Fibroblast of lung (primary cell): ENCODE results near the gene BATF3. TPM values are rescaled to one million over a fixed set of nuclear protein-coding genes. Genes with fewer than 3 reads are reported as not detected.

Experiments
- DNase-seq, 2 donors: peaks; one replicate each; pipeline versions ENCODE4 v3.0.0 to v3.0.0-alpha.2; 2010; ENCODE audit warnings: low read depth in 2 of 2
- H2AFZ ChIP-seq: 2 replicates; pipeline ENCODE4 v1.5.1; 2012; ENCODE audit warnings: low read length, control low read depth, inconsistent platforms
- H3K27ac ChIP-seq: 2 replicates; pipeline ENCODE4 v1.5.1; 2011; ENCODE audit warnings: low read length, control low read depth; ENCODE audit not compliant: insufficient read depth
- H3K27me3 ChIP-seq: 2 replicates; pipeline ENCODE4 v1.5.1; 2011; ENCODE audit warnings: mild to moderate bottlenecking, low read length; ENCODE audit not compliant: control insufficient read depth, insufficient read depth
- H3K36me3 ChIP-seq: 2 replicates; pipeline ENCODE4 v1.5.1; 2011; ENCODE audit warnings: low read length; ENCODE audit not compliant: control insufficient read depth, insufficient read depth
- H3K4me1 ChIP-seq: 2 replicates; pipeline ENCODE4 v1.5.1; 2011; ENCODE audit warnings: low read length; ENCODE audit not compliant: control insufficient read depth, insufficient read depth; ENCODE audit errors: extremely low read depth
- H3K4me2 ChIP-seq: 2 replicates; pipeline ENCODE4 v1.5.1; 2011; ENCODE audit warnings: low read length, control low read depth; ENCODE audit not compliant: insufficient read depth; ENCODE audit errors: extremely low read depth
- H3K4me3 ChIP-seq, 4 experiments: fragments of 200-600 bp in 1 of 4; sonication (generic) in 1 of 4; replicated peaks in 1 of 4; 2 replicates each; pipeline ENCODE4 v1.5.1; 2011 to 2016; ENCODE audit warnings: low read length in 4 of 4, low read depth in 3 of 4, mild to moderate bottlenecking in 3 of 4, control low read depth in 2 of 4, inconsistent platforms in 1 of 4, mixed read lengths in 1 of 4; ENCODE audit not compliant: insufficient read depth in 1 of 4; ENCODE audit errors: control extremely low read depth in 1 of 4
- H3K79me2 ChIP-seq: 2 replicates; pipeline ENCODE4 v1.5.1; 2012; ENCODE audit warnings: mild to moderate bottlenecking, low read length, inconsistent platforms; ENCODE audit not compliant: control insufficient read depth, insufficient read depth
- H3K9ac ChIP-seq: 2 replicates; pipeline ENCODE4 v1.5.1; 2011; ENCODE audit warnings: mild to moderate bottlenecking, low read length, control low read depth; ENCODE audit not compliant: insufficient read depth
- H3K9me3 ChIP-seq: 2 replicates; pipeline ENCODE4 v1.5.1; 2012; ENCODE audit warnings: low read depth, low read length; ENCODE audit not compliant: control insufficient read depth, insufficient read depth
- H4K20me1 ChIP-seq: 2 replicates; pipeline ENCODE4 v1.5.1; 2011; ENCODE audit warnings: low read length; ENCODE audit not compliant: control insufficient read depth, insufficient read depth; ENCODE audit errors: extremely low read depth
- CTCF ChIP-seq, 2 donors: IDR thresholded peaks in 1 of 2; conservative IDR thresholded peaks in 1 of 2; 1 replicate in 1 of 2; 2 replicates in 1 of 2; pipeline ENCODE4 v1.5.1; 2011 to 2012; ENCODE audit warnings: low read length in 2 of 2, control low read depth in 1 of 2, inconsistent platforms in 1 of 2, low read depth in 1 of 2, mild to moderate bottlenecking in 1 of 2
- EZH2 ChIP-seq: IDR thresholded peaks from 2 replicates; pipeline ENCODE4 v1.5.1; 2012; ENCODE audit warnings: low read length, control low read depth, mild to moderate bottlenecking; ENCODE audit errors: missing control alignments
- polyA plus RNA-seq, 2 donors: library from polyadenylated mRNA; depleted of rRNA in 1 of 2; stranded (reverse) in 1 of 2; unstranded in 1 of 2; fragments of >200 nt; gene quantifications; 2 replicates each; pipeline ENCODE4 v1.2.1, GENCODE V29; 2011 to 2012; ENCODE audit warnings: missing spikeins in 1 of 2
- total RNA-seq: library from RNA; depleted of rRNA; stranded (reverse); fragments of >200 nt; gene quantifications from 2 replicates; pipeline ENCODE4 v1.2.1, GENCODE V29; 2014

The BATF3 gene
- total and polyA plus RNA-seq, 2 donors (not counting 1 experiment from before 2014, with no cell fraction given), result 6.8 to 9.1 TPM

- Histone ChIP-seq H3K4me2 (no peak overlapping the region), H3K9ac (no peak overlapping the region)
- no peak for DNase-seq
Measured at GRCh38 chr1:212743901-212744475, 44.3 kb upstream of the BATF3 start.

GRCh38 chr1:212738330-212738729 lies 38.7 kb upstream of the BATF3 start:
- H3K9ac ChIP-seq, result no peak overlapping the region
- no peak overlapping the region for H3K27ac ChIP-seq
- H3K36me3 ChIP-seq, result no peaks in the 10 kb centered on the region
- no peak for TF ChIP-seq EZH2
- no peak for TF ChIP-seq CTCF (conservative IDR thresholded peaks at IDR 0.05 in 1 of 2, IDR thresholded peaks at IDR 0.05 in 1 of 2; ENCODE audit: low read depth in 1 of 2, low read length in 2 of 2)
- no peaks in the 10 kb centered on the region for H4K20me1 ChIP-seq
- no peaks in the 10 kb centered on the region for H3K27me3 ChIP-seq
- no peak overlapping the region for H2AFZ ChIP-seq
- H3K4me3 ChIP-seq, result no peak overlapping the region
- H3K79me2 ChIP-seq, result no peaks in the 10 kb centered on the region
- H3K4me2 ChIP-seq, result no peak overlapping the region
- DNase-seq, result peak; percentile 19 to 70
- no peaks in the 10 kb centered on the region for H3K9me3 ChIP-seq
- no peaks in the 10 kb centered on the region for H3K4me1 ChIP-seq

More at GRCh38 chr1:212743901-212744475, 44.3 kb upstream of the BATF3 start:
- H3K9me3 ChIP-seq, result no peaks in the 10 kb centered on the region
- no peaks in the 10 kb centered on the region for H3K27me3 ChIP-seq
- no peak overlapping the region for H3K4me3 ChIP-seq
- no peaks in the 10 kb centered on the region for H4K20me1 ChIP-seq
- no peaks in the 10 kb centered on the region for H3K36me3 ChIP-seq
- H3K27ac ChIP-seq, result no peak overlapping the region
- H3K4me1 ChIP-seq, result no peaks in the 10 kb centered on the region
- H3K79me2 ChIP-seq, result no peaks in the 10 kb centered on the region
- no peak overlapping the region for H2AFZ ChIP-seq
- no peak for TF ChIP-seq EZH2
- no peak for TF ChIP-seq CTCF (conservative IDR thresholded peaks at IDR 0.05 in 1 of 2, IDR thresholded peaks at IDR 0.05 in 1 of 2; ENCODE audit: low read depth in 1 of 2, low read length in 2 of 2)

GRCh38 chr1:212737559-212737958 lies 37.9 kb upstream of the BATF3 start:
- Histone ChIP-seq H2AFZ (no peak overlapping the region), H3K9me3 (no peaks in the 10 kb centered on the region), H3K4me1 (no peaks in the 10 kb centered on the region), H3K4me2 (no peak overlapping the region), H4K20me1 (no peaks in the 10 kb centered on the region), H3K27ac (no peak overlapping the region), H3K36me3 (no peaks in the 10 kb centered on the region), H3K9ac (no peak overlapping the region), H3K4me3 (no peak overlapping the region), H3K27me3 (no peaks in the 10 kb centered on the region), H3K79me2 (no peaks in the 10 kb centered on the region)
- no peak for DNase-seq
- no peak for TF ChIP-seq CTCF (conservative IDR thresholded peaks at IDR 0.05 in 1 of 2, IDR thresholded peaks at IDR 0.05 in 1 of 2; ENCODE audit: low read depth in 1 of 2, low read length in 2 of 2)
- TF ChIP-seq EZH2, result no peak
